NT2/D1 (cell line): ENCODE data around the gene DLG2.

ENCODE experiments used
- YY1 ChIP-seq: IDR thresholded peaks from 2 replicates; pipeline ENCODE4 v1.6.1; 2011; ENCODE audit not compliant: insufficient read length, insufficient read depth
- ZNF274 ChIP-seq: IDR thresholded peaks from 2 replicates; pipeline ENCODE4 v1.6.1; 2011; ENCODE audit warnings: mild to moderate bottlenecking, low read depth, low read length

DNA sequence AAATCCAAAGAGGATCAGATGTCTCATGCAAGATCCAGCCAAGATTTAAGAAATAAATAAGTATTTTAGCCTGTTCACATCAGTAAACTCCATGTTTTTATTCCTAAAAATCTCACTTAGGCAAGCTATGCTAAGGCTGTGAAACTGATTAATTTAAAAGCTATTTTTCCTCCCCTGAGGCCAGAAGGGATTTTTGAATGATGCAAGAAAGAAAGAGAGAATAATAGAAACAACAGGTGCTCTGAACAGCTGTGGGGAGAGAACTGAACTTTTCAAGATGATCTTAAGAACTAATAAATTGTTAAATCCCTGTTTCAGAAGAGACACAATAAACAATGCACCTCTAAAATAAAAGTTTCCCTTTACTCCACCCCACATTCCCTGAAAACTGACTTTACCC is 241.6 kb downstream of the DLG2 start:
- no peak for TF ChIP-seq YY1
- TF ChIP-seq ZNF274 = no peak
